Measurements from ENCODE around the gene PCP4L1. TPM values are rescaled to one million over a fixed set of nuclear protein-coding genes. Genes with fewer than 3 reads are reported as not detected.
"Not testable (repeated sequence)": the region's sequence is repeated elsewhere in the genome, so short reads cannot be mapped to it uniquely, and the experiment has no call there.

The PCP4L1 gene
- total and polyA plus RNA-seq, 12 donors, result 0.11 to 0.39 (median 0.27) TPM; not detected in 6

GRCh38 chr1:161309868-161310267 is 51.3 kb downstream of the PCP4L1 start, which contains the start of gene MPZ:
TSS of gene MPZ (minus strand) at chr1:161309968. CDS start at chr1:161309905, 63 bp downstream.
- H3K27ac ChIP-seq, result peak within 1 kb of the TSS in 3 of 5 donors; percentile 39 to 45 (median 40)
- no peak for DNase-seq
- WGBS, 4 donors, result 66 to 85% (median 82%) methylated on average over 2 of the region's 2 CpGs; no CpG with 5 or more reads in 1 of the 4 donors
- H3K27me3 ChIP-seq, result no peaks in the 10 kb centered on the region
- no peak within 1 kb of the TSS for H3K4me3 ChIP-seq
- TF ChIP-seq POLR2A (IDR thresholded peaks at IDR 0.05) (no peak), CTCF (IDR thresholded peaks at IDR 0.05) (no peak)
- no peaks in the 10 kb centered on the region for H3K9me3 ChIP-seq (replicated peaks in 1 of 3)
- intact Hi-C loops (cut with DNase I), result loop anchor here (5.0 kb wide), 1 partner anchor 57 kb away; the partner anchor contains the start of gene CFAP126 (in 2 of the 2)
- peaks cover 16 to 28% of the 10 kb centered on the region in 2 donors for H3K4me1 ChIP-seq (replicated peaks in 1 of 2)
- H3K36me3 ChIP-seq (replicated peaks in 1 of 2), result no peaks in the 10 kb centered on the region

- Histone ChIP-seq H3K4me3 (no peak overlapping the region), H3K27ac (peak overlapping the region in 3 of 5 donors; percentile 35 to 45 (median 40)), H3K9me3 (replicated peaks in 1 of 3) (no peaks in the 10 kb centered on the region), H3K36me3 (replicated peaks in 1 of 2) (no peaks in the 10 kb centered on the region), H3K27me3 (no peaks in the 10 kb centered on the region), H3K4me1 (replicated peaks in 1 of 2) (peaks cover 13 to 29% of the 10 kb centered on the region in 2 donors)
- DNase-seq, result peak; percentile 29 to 80 (median 69)
- intact Hi-C loops (cut with DNase I), result no loop called here
- TF ChIP-seq POLR2A (IDR thresholded peaks at IDR 0.05) (peak in 1 of 2 donors; percentile 20), CTCF (IDR thresholded peaks at IDR 0.05) (no peak)
- WGBS, 4 donors, result 66 to 84% (median 72%) methylated on average over 3 to 4 of the region's 4 CpGs
These were observed 53.1 kb downstream of the PCP4L1 start for GRCh38 chr1:161311595-161312181.

- Histone ChIP-seq H3K27me3 (no peaks in the 10 kb centered on the region), H3K9me3 (replicated peaks in 1 of 3) (no peaks in the 10 kb centered on the region), H3K27ac (peak overlapping the region; percentile 83 to 92 (median 91)), H3K36me3 (replicated peaks in 1 of 2) (no peaks in the 10 kb centered on the region), H3K4me3 (peak overlapping the region in 3 of 4 donors; percentile 45 to 80 (median 74)), H3K4me1 (replicated peaks in 1 of 2) (peaks cover 10 to 39% of the 10 kb centered on the region in 2 donors)
- intact Hi-C loops (cut with DNase I), result no loop called here
- TF ChIP-seq POLR2A (IDR thresholded peaks at IDR 0.05) (no peak), CTCF (IDR thresholded peaks at IDR 0.05) (no peak)
- peak in 1 of 7 donors; percentile 56 for DNase-seq
- 36 to 38% (median 37%) methylated on average over 28 of the region's 28 CpGs for WGBS, 4 donors
These were observed 55.1 kb downstream of the PCP4L1 start for GRCh38 chr1:161313554-161314200.

GRCh38 chr1:161314201-161314981 is 55.8 kb downstream of the PCP4L1 start, which contains the start of gene SDHC:
TSS of gene SDHC (plus strand) at chr1:161314381. CDS start at chr1:161314406, 25 bp downstream.
- WGBS, 4 donors, result 0 to 2% (median 0%) methylated on average over 31 to 45 of the region's 45 CpGs
- DNase-seq, result peak; percentile 91 to 95 (median 92)
- TF ChIP-seq POLR2A (IDR thresholded peaks at IDR 0.05) (peak; percentile 82 to 87), CTCF (IDR thresholded peaks at IDR 0.05) (peak in 3 of 6 experiments; percentile 25 to 32 (median 25))
- Histone ChIP-seq H3K36me3 (replicated peaks in 1 of 2) (no peaks in the 10 kb centered on the region), H3K4me1 (replicated peaks in 1 of 2) (peaks cover 10 to 39% of the 10 kb centered on the region in 2 donors), H3K27ac (peak within 1 kb of the TSS; percentile 83 to 92 (median 91)), H3K27me3 (no peaks in the 10 kb centered on the region), H3K4me3 (peak within 1 kb of the TSS; percentile 17 to 84 (median 77)), H3K9me3 (replicated peaks in 1 of 3) (no peaks in the 10 kb centered on the region)
- intact Hi-C loops (cut with DNase I), result no loop called here

GRCh38 chr1:161315841-161316674 is 57.5 kb downstream of the PCP4L1 start:
- WGBS, 4 donors, result 81 to 84% (median 82%) methylated on average over 17 of the region's 17 CpGs
- H3K27me3 ChIP-seq; intact Hi-C loops (cut with DNase I); DNase-seq; H3K9me3 ChIP-seq (replicated peaks in 1 of 3); H3K36me3 ChIP-seq (replicated peaks in 1 of 2); H3K4me3 ChIP-seq; H3K27ac ChIP-seq: not testable (repeated sequence)
- H3K4me1 ChIP-seq (replicated peaks in 1 of 2), result peaks cover 10 to 31% of the 10 kb centered on the region in 2 donors

Measured in adrenal gland (tissue), 12 donors.